GM18861 (cell line): Measurements from ENCODE around the gene BRAF.
"Not testable (repeated sequence)": the region's sequence is repeated elsewhere in the genome, so short reads cannot be mapped to it uniquely, and the experiment has no call there.

Source experiments
- ATAC-seq: cut with Tn5 transposase; IDR thresholded peaks from one replicate; pipeline ENCODE4 v1.9.1; 2021; ENCODE audit not compliant: unreplicated experiment

Gene BRAF

GRCh38 chr7:140774371-140774770 is 150.4 kb downstream of the BRAF start:
- no peak for ATAC-seq

- no peak for ATAC-seq
These were observed 151.6 kb downstream of the BRAF start for GRCh38 chr7:140773104-140773503.

GRCh38 chr7:140771826-140772225 is 152.9 kb downstream of the BRAF start:
- no peak for ATAC-seq

- ATAC-seq, result no peak
These were observed 154.9 kb downstream of the BRAF start for GRCh38 chr7:140769852-140770251.

GRCh38 chr7:140767418-140767817 is 157.3 kb downstream of the BRAF start:
- no peak for ATAC-seq

GRCh38 chr7:140765441-140765840 is 159.3 kb downstream of the BRAF start:
- ATAC-seq, result not testable (repeated sequence)

- ATAC-seq, result not testable (repeated sequence)
These were observed 161.6 kb downstream of the BRAF start for GRCh38 chr7:140763166-140763565.

- ATAC-seq, result not testable (repeated sequence)
These were observed 163.4 kb downstream of the BRAF start for GRCh38 chr7:140761375-140761774.

GRCh38 chr7:140754506-140754905 is 170.2 kb downstream of the BRAF start:
- no peak for ATAC-seq

GRCh38 chr7:140752533-140752932 is 172.2 kb downstream of the BRAF start:
- no peak for ATAC-seq

GRCh38 chr7:140746751-140747150 is 178.0 kb downstream of the BRAF start:
- ATAC-seq, result no peak

- no peak for ATAC-seq
These were observed 179.3 kb downstream of the BRAF start for GRCh38 chr7:140745266-140746058.

- ATAC-seq, result no peak
These were observed 180.7 kb downstream of the BRAF start for GRCh38 chr7:140744005-140744404.

- not testable (repeated sequence) for ATAC-seq
These were observed 181.5 kb downstream of the BRAF start for GRCh38 chr7:140743255-140743654.

GRCh38 chr7:140738280-140738679 is 186.4 kb downstream of the BRAF start:
- ATAC-seq, result no peak

- no peak for ATAC-seq
These were observed 190.0 kb downstream of the BRAF start for GRCh38 chr7:140734729-140735128.

GRCh38 chr7:140734096-140734495 is 190.6 kb downstream of the BRAF start:
- no peak for ATAC-seq

GRCh38 chr7:140732416-140732815 is 192.3 kb downstream of the BRAF start:
- no peak for ATAC-seq

- ATAC-seq, result no peak
These were observed 198.4 kb downstream of the BRAF start for GRCh38 chr7:140726281-140726680.

GRCh38 chr7:140724706-140725105 is 200.0 kb downstream of the BRAF start:
- ATAC-seq, result no peak

GRCh38 chr7:140723574-140723973 is 201.2 kb downstream of the BRAF start:
- ATAC-seq, result no peak

- ATAC-seq, result no peak
These were observed 201.7 kb downstream of the BRAF start for GRCh38 chr7:140723006-140723405.

GRCh38 chr7:140722254-140722653 is 202.5 kb downstream of the BRAF start:
- no peak for ATAC-seq
